Lower leg skin (tissue), 4 donors: ENCODE data around the gene TLE3. TPM values are rescaled to one million over a fixed set of nuclear protein-coding genes. Genes with fewer than 3 reads are reported as not detected.

Source experiments
- DNase-seq, 2 donors: peaks; one replicate each; pipeline ENCODE4 v3.0.0-alpha.2; 2019; ENCODE audit warnings: low spot score in 2 of 2
- H3K4me3 ChIP-seq: fragments of 200-600 bp; sonication (generic); 2 replicates; pipeline ENCODE4 v1.5.1; 2017; ENCODE audit warnings: mild to moderate bottlenecking, low read depth; ENCODE audit not compliant: poor library complexity, severe bottlenecking
- CTCF ChIP-seq, 3 donors: fragments of 450-650 bp; IDR thresholded peaks; one replicate each; pipeline ENCODE4 v1.5.1; 2016; ENCODE audit warnings: antibody characterized with exemption in 3 of 3, mild to moderate bottlenecking in 3 of 3, moderate library complexity in 2 of 3
- POLR2A ChIP-seq, 2 donors: fragments of 450-650 bp; IDR thresholded peaks; one replicate each; pipeline ENCODE4 v1.6.1; 2016 to 2017; ENCODE audit warnings: antibody characterized with exemption in 2 of 2, mild to moderate bottlenecking in 1 of 2, moderate library complexity in 1 of 2
- WGBS, 2 donors: methylation state at CpG; one replicate each; pipeline ENCODE4 v1.1.5; 2018; 5-methylcytosine and 5-hydroxymethylcytosine counted together
- intact Hi-C: fragments of 100-400 bp; cut with DNase I; formaldehyde crosslinking; loops from one replicate; pipeline ENCODE4 v1.15.0; 2023; ENCODE audit warnings: low total_unique reads
- total RNA-seq, 4 donors: library from RNA; depleted of rRNA; stranded (reverse); fragments of >200 nt; gene quantifications; one replicate each; pipeline ENCODE4 v1.1.0, GENCODE V29; 2016

TLE3 gene
- total RNA-seq, 4 donors from 2014 or later, result 95.7 to 136 (median 124) TPM

- no peak for DNase-seq
- 75 to 76% methylated on average over 11 of the region's 11 CpGs for WGBS, 2 donors
- intact Hi-C loops, result no loop called here
Observed at GRCh38 chr15:70053716-70054229, 43.9 kb downstream of the TLE3 start.

GRCh38 chr15:70053001-70053715 is 44.6 kb downstream of the TLE3 start:
- no peak for DNase-seq
- intact Hi-C loops, result no loop called here
- H3K4me3 ChIP-seq, result no peak overlapping the region
- TF ChIP-seq CTCF (IDR thresholded peaks at IDR 0.05) (no peak), POLR2A (IDR thresholded peaks at IDR 0.05) (no peak)
- WGBS, 2 donors, result 85 to 89% methylated on average over 15 of the region's 15 CpGs

More at GRCh38 chr15:70053716-70054229, 43.9 kb downstream of the TLE3 start:
- H3K4me3 ChIP-seq, result no peak overlapping the region
- TF ChIP-seq POLR2A (IDR thresholded peaks at IDR 0.05), result no peak

- WGBS, 2 donors, result 93 to 96% methylated on average over 8 to 9 of the region's 9 CpGs
- no peak for TF ChIP-seq CTCF (IDR thresholded peaks at IDR 0.05)
- no peak for TF ChIP-seq POLR2A (IDR thresholded peaks at IDR 0.05)
- no peak for DNase-seq
Observed at GRCh38 chr15:70051948-70052633, 45.6 kb downstream of the TLE3 start.

GRCh38 chr15:70050970-70051369 is 46.7 kb downstream of the TLE3 start:
- 85 to 94% methylated on average over 7 of the region's 7 CpGs for WGBS, 2 donors

More at GRCh38 chr15:70051948-70052633, 45.6 kb downstream of the TLE3 start:
- intact Hi-C loops, result no loop called here
- no peak overlapping the region for H3K4me3 ChIP-seq

GRCh38 chr15:70050441-70050840 is 47.3 kb downstream of the TLE3 start:
- WGBS, 2 donors, result 84 to 88% methylated on average over 9 of the region's 9 CpGs
- no peak for DNase-seq
- intact Hi-C loops, result no loop called here
- no peak for TF ChIP-seq CTCF (IDR thresholded peaks at IDR 0.05)
- TF ChIP-seq POLR2A (IDR thresholded peaks at IDR 0.05), result no peak
- no peak overlapping the region for H3K4me3 ChIP-seq

More at GRCh38 chr15:70050970-70051369, 46.7 kb downstream of the TLE3 start:
- intact Hi-C loops, result no loop called here
- TF ChIP-seq POLR2A (IDR thresholded peaks at IDR 0.05), result no peak
- TF ChIP-seq CTCF (IDR thresholded peaks at IDR 0.05), result no peak
- H3K4me3 ChIP-seq, result no peak overlapping the region
- no peak for DNase-seq

- DNase-seq, result no peak
- H3K4me3 ChIP-seq, result no peak overlapping the region
- intact Hi-C loops, result no loop called here
- TF ChIP-seq CTCF (IDR thresholded peaks at IDR 0.05), result no peak
- TF ChIP-seq POLR2A (IDR thresholded peaks at IDR 0.05), result no peak
- 83 to 88% methylated on average over 21 to 22 of the region's 22 CpGs for WGBS, 2 donors
Observed at GRCh38 chr15:70049701-70050301, 47.9 kb downstream of the TLE3 start.
